Fibroblast of skin of back (primary cell): ENCODE data around the gene MVB12B.

ENCODE experiments used
- DNase-seq: peaks from one replicate; pipeline ENCODE4 v3.0.0-alpha.2; 2013

MVB12B gene

DNA sequence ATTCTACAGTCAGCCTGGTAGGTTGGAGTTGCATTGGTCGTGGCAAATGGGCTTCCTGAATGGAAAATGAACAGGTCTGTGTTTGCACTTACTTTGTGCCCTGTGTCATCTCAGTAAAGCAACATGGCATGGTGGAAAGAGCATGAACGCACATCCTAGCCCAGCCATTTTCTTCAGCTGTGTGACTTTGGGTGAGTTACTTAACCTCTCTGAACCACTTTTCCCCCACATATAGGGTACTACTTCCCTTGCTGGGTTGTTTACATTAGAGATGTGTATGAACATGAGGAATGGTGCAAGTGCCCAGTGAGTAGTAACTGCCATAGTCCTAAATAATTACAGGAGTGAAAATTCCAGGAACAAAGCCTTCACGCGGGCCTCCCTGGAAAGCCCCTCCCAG lies 83.6 kb downstream of the MVB12B start:
- DNase-seq = no peak

DNA sequence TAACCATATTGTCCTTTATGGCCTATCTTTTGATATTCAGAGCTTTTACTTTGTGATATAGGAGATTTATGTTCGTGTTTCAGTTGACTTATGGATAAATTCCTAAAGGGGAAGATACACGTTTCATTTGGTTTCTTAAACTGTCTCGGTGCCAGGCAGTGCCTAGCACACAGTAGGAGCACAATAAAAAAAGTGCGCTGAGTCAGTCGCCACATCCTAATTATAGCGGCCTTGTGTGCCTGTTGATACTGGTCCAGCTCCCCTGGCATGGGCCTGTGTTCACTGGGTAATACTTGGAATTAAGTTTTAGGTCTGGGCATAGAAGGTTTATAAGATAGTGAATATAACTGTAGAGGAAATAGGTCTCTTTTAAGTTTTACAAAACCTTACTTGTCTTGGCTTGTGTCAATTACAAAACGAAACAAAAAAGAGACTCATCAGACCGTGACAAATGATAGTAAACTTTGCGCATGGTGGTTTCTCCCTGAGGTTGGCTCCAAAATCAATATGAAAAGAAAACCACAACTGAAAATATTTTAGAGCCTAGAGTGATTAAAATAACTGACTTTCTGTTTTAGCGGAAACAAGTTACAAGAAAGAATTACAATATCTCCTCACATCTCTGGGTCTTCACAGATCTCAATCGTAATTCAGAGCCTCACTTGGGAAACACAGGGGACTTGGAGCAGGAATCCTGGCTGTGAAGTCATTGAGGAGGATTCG lies 84.8 kb downstream of the MVB12B start:
- peak; percentile 16 for DNase-seq

DNA sequence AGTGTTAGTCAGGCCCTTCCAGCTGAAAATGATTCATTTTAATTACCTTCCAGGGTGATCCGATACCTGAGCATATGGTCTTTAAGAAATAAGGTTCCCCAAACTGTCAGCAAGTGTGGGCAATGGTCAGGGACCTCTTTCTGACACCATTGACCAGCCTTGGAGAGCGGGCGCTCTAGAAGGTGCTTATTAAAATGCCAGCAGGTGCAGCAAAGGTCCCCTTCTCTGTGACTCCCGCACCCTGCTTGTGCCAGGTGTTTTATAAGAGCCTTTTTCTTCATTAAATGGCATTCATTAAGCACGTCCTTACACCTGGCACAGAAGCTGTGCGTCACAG lies 85.3 kb downstream of the MVB12B start:
- no peak for DNase-seq

GRCh38 chr9:126412905-126413304 lies 86.3 kb downstream of the MVB12B start:
- no peak for DNase-seq

DNA sequence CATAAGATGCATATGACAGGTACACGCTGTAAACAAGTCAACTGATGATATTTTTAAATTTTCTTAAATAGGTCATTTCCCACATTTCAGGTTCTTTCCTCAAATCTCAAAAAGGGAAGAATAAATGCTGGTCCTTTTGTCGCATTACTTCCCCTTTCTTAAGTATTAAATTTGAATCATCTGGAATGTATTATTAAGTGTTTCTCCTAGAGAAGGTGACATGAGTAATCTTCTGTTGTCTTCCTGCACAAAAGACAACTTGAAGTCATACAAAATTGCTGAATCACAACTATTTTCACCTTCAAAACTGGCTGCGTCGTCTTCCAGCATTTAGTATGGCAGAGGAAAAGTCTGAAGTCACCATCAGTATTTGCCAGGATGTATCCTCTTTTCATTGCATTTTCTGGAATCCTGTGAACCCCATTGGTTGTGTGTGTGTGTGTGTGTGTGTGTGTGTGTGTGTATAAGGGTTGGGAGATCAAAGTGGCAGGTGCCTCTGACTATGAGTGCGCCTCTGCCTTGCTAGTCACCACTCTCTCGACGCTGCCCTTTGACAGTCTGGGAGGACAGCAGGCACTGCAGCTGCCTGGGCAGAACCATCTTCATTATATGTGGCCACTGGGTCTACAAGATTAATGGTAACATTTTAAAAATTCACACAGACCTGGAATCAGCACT lies 86.9 kb downstream of the MVB12B start:
- DNase-seq = no peak

- no peak for DNase-seq
Measured at GRCh38 chr9:126415741-126416370, 89.2 kb downstream of the MVB12B start.

GRCh38 chr9:126417043-126417442 lies 90.4 kb downstream of the MVB12B start:
- DNase-seq = no peak

DNA sequence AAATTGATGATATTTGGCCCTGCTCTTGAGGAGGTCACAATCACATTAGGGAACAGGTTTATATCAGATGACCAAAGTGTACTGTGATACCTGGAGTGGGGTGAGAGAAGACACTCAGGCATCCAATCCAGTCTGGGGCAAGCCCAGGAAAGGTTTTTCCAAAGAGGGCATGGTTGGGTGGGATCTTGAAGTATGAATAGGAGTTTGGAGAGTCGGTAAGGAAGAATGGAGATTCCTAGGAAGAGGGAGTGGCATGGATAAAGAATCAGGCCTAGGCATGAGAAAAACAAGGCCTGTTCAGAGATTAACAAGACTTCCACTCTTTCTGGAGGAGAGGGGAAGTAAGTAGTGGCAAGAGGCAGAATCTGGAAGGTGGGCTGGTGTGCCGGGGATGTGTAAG lies 91.1 kb downstream of the MVB12B start:
- no peak for DNase-seq

DNA sequence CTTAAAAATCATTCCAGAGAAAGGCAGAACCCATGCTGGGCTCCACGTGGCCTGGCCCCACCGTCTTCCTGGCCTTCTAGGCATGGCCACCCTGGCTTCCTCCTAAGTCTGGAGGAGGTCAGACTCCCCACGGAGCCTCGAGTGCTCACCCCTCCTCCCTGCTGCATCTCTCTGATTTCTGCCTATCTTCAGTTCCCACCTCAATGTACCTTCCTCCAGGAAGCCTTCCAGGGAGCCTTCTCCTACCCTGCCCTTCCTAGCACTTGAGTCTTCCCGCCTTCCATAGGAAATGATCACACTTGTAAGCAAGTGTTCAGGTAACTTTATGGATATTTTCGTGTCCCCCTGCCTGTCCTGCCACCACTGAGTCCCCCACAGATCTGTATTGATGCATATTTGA lies 92.0 kb downstream of the MVB12B start:
- DNase-seq = no peak

DNA sequence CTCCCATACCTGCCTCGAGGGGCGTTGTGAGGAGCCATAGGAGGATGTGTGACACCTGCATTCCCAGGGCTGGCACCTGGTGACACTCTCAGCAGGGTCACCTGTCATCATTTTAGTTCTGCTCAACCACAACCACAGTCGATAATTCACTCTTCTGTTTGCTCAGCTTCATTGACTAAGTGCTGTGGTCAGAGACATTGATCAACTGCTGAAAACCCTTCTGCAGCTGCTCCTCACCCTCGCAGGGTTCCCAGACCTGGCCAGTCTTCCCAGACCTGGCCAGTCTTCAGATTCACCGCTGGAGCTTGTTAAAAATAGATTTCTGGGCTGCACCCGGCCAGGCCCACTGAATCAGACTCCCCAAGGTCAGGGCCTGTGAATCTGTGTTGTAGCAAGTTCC lies 92.8 kb downstream of the MVB12B start:
- no peak for DNase-seq

DNA sequence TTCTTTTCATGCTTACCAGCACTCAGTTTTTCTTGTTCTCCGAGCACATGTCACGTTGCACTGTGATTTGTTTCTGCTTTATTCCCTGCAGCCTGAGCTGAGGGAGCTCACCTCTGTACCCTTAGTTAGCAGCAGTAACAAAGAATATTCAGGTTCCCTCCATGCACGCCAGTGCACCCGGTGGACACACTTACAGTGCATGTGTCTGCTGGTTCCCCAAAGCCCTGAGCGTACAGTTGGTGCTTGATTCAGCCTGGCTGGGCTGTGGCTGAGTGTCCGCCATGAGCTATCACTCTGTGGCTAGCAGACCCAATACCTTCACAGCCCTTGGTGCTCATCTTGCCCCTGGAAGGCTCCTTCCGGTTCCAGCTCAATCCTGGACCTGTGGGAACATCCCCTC lies 93.5 kb downstream of the MVB12B start:
- DNase-seq = no peak

- DNase-seq = peak; percentile 50
Measured at GRCh38 chr9:126420643-126421564, 94.3 kb downstream of the MVB12B start.

GRCh38 chr9:126421567-126422428 lies 95.2 kb downstream of the MVB12B start:
- DNase-seq = no peak

DNA sequence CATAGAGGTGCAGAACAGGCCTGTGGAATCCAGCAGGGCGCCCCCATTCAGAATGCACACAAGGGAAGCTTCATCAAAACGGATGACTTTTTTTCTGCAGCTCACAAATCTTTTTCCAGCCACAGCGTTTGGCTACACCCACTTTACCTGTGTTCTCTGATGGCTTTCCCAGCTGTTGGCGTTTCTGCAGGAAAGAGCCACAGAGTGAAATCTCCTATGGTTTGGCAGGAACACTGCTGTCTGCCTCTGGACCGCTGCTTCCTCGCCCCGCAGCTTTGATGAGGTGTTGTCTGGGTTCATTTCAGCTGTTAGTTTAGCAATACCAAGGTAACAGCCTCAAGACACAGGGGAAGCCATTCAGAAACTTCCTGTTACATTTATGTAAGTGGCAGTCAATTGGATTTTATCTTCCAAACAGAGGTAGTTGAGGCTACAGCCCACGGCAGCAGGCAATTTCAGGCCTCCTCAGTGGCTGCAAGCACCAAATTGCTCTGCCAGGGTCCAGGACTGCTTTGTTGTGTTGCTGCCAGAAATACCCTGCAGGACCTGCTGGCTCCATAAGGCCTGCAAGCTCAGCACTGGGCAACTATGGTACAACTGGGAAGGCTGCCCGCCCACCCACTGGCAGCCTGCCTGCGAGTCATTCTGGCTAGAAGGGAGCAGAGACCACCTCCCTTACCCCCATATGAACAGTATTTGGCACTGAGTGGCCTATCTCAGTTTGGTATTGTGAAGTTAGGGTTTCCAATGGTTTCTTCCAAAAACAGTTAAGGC lies 96.7 kb downstream of the MVB12B start:
- no peak for DNase-seq

GRCh38 chr9:126423916-126424185 lies 97.2 kb downstream of the MVB12B start:
- DNase-seq = no peak

DNA sequence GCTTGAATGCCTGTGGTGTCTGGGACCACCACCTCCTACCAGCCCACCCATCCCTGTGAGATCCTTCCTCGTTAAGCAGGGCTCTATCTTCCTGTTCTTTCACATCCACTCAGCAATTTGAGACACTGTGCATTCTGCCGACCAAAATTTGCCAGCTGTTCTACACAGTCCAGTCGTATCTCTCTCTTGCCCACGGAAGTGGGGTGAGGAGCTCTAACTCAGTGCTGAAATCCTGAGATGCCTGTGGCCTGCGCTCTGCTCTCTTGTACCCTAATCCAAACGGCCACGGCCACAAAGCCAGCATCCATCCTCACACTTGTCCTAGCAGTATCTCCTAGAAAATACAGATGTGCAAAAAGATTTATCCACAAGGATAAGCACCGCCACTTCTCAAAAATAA lies 97.9 kb downstream of the MVB12B start:
- no peak for DNase-seq

GRCh38 chr9:126428534-126429175 lies 102.0 kb downstream of the MVB12B start:
- no peak for DNase-seq

DNA sequence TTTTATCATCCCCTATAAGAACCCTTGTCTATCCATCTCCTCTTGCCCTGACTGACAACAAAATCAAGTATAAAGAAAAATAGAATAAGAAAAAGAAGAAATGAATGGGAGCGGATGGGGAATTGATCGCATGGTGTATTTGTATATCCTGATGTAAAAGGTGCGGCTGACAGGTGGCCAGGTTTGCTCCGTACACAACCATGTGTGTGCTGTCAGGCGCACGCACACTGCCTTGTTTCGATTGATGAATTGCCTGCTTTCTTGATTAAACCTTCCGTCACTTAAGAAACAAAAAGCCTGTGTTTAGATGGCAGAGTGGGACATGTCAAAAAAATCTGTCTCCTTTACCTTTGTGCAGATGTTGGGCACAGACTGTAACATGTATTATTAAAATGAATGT lies 102.6 kb downstream of the MVB12B start:
- no peak for DNase-seq

GRCh38 chr9:126430124-126430523 lies 103.5 kb downstream of the MVB12B start:
- DNase-seq = no peak

DNA sequence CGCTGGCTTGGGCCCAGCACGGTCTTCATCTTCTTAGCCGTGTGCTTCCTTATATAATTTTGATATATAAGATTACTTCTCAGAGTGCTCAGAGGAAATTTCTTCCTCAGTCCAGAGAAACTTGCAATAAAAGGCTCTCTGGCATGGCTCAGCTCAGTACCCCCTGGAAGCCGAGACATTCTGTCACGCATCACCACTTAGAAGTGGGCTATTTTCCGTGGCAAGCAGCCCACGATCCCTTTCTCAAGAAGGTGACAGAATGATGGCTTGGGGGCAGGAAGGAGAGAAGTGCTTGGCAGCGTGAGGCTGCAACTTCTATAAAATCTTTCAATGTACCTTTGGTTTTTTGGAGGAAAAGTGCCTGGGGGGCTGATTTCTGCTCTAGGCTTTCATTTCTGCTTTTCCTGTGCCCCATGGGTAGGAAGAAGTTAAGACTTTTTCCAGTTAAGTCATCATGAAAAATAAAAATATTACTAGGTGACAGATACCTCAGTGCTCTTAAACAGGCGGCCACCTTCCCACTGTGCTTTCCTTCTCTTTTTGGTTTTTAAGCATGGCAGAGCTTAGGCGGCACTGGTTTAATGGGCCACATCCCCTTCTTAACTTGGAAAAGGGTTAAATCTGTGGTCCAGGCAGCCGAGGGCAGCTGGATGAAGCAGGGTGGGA lies 104.6 kb downstream of the MVB12B start:
- no peak for DNase-seq
